ENCODE data around the gene MACO1.

Gene MACO1

DNA sequence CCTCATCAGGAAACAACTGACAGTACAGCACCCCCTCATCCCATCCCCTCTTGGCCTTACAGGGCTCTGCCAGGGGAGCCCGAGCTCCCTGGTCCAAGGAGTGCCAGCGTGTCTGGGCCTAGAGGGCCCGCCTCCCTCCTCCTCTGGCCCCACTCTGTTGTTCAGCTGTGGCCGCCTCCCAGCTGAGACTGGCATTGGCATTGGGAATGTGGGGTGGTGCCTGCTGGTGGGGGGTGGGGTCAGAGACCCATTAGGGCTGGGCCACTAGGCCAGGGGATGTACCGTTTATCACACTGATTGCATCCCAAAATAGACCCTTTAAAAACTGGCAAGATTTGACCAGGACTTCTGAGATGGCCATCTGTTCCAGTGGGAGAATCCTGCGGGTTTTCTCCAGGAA is 114.1 kb downstream of the MACO1 start:
- no peak for DNase-seq

DNA sequence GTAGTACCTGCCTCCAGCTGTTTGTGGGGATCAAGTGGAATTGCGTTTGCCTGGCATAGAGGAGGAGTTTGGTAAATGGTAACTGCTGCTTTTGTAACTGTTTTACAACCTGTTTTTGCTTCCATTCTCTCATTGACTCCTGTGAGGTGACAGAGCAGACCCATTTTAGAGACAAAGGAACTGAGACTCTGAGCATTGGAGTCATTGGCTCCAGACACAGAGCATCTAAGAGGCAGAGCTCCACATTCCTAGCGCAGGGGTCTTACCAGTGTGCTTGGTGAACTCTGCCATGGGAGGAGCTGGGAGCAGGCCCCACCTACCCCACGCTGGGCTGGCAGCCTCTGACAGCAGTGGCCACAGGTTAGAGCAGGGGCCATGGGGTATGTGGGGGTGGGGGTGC is 115.1 kb downstream of the MACO1 start:
- no peak for DNase-seq

DNA sequence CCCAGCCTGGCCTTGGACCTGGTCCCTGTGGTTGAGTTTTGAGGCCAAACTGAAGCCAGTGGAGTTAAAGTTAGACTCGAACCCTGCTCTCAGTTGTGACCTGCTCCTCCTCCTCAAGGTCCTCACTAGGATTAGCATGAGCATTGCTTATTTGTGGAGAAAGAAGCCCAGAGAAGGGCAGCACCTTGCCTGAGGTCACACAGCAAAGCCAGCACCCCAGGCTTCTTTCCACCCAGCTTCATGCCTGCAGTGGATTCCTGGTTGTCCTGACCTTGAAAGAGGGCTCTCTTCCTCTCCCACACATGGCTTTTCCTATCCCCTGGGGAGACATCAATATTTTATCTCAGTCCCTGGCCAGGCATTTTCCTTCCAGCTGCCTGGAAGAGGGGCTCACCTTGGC is 115.5 kb downstream of the MACO1 start:
- no peak for DNase-seq

DNA sequence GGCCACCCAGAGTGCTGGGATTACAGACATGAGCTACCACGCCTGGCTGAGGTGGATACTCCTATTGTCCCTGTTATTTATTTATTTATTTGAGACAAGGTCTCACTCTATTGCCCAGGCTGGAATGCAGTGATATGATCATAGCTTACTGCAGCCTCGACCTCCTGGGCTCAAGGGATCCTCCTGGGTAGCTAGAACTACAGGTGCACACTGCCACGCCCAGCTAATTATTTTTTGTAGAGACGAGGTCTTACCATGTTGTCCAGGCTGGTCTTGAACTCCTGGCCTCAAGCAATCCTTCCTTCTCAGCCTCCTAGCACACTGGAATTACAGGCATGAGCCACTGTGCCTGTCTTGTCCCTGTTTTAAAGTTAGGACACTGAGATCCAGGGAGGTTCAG is 117.9 kb downstream of the MACO1 start:
- no peak for DNase-seq

DNA sequence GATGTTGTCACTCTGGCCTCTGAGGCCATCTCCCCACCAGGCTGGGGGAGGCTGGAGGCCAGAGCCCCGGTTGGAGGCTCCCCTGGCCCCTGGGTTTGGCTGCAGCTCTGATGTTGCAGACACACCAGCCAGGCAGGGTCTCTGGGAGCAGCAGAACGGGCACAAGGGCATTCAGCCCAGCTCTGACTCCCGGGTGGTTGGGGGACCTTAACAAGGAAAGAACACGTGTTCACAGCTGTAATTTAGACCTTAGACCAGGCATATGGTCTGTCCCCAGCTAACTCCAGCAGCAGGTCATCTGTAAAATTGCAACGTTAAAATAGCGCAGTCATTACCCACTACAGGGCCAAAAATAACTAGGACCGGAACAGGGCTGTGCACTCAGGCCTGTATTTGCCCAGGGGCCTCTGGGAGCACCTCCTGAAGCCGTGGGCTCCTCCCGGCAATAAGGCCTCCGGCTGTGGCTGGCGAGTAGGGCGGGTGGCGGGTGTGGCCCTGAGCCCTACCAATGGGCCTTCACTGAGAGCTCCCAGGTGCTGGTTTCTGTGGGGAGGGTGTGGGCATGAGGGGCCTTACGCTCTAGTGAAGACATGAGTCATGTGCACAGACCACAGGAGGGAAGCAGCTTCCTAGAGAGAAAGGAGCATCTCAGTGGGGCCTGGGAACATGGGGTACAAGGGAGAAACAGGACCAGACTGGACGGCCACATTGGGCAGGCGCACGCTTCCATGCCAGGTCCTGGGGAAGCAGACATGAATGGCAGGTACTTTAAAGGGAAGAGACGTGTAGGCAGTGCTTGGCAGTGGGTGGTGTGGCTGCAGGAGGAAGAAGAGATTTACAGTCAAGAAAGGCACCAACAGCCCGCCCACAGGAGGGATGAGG is 118.8 kb downstream of the MACO1 start:
- DNase-seq = no peak
